ENCODE data around the gene PDE6A. TPM values are rescaled to one million over a fixed set of nuclear protein-coding genes. Genes with fewer than 3 reads are reported as not detected.
"Not testable (repeated sequence)": the region's sequence is repeated elsewhere in the genome, so short reads cannot be mapped to it uniquely, and the experiment has no call there.

PDE6A gene
- total and polyA plus RNA-seq, 9 donors, result 0.05 to 0.68 (median 0.15) TPM

- H3K27me3 ChIP-seq, result no peaks in the 10 kb centered on the region
- no peak overlapping the region for H3K27ac ChIP-seq
- H3K4me1 ChIP-seq (ENCODE audit: insufficient read depth), result peaks cover 1% of the 10 kb centered on the region
- H3K36me3 ChIP-seq, result no peaks in the 10 kb centered on the region
- H3K9me3 ChIP-seq, result no peaks in the 10 kb centered on the region
- no peak overlapping the region for H3K4me3 ChIP-seq
- no peak for DNase-seq
- WGBS, 3 donors, result 73 to 79% (median 74%) methylated on average over 6 of the region's 6 CpGs
- intact Hi-C loops (cut with DNase I), result no loop called here
- TF ChIP-seq CTCF (IDR thresholded peaks at IDR 0.05) (no peak), POLR2A (IDR thresholded peaks at IDR 0.05) (no peak), EP300 (IDR thresholded peaks at IDR 0.05) (no peak)
Measured at GRCh38 chr5:149886692-149887470, 57.7 kb downstream of the PDE6A start.

GRCh38 chr5:149886060-149886459, 58.5 kb downstream of the PDE6A start:
- no peak overlapping the region for H3K27ac ChIP-seq
- intact Hi-C loops (cut with DNase I), result no loop called here
- 91 to 92% (median 91%) methylated on average over 7 of the region's 7 CpGs for WGBS, 3 donors

GRCh38 chr5:149885513-149885912, 59.1 kb downstream of the PDE6A start:
- H3K9me3 ChIP-seq, result no peaks in the 10 kb centered on the region
- no peak overlapping the region for H3K27ac ChIP-seq
- 87 to 96% (median 90%) methylated on average over 2 of the region's 2 CpGs for WGBS, 3 donors
- TF ChIP-seq EP300 (IDR thresholded peaks at IDR 0.05), result no peak
- TF ChIP-seq CTCF (IDR thresholded peaks at IDR 0.05), result no peak
- no peak for TF ChIP-seq POLR2A (IDR thresholded peaks at IDR 0.05)
- H3K27me3 ChIP-seq, result no peaks in the 10 kb centered on the region
- peaks cover 1% of the 10 kb centered on the region for H3K4me1 ChIP-seq (ENCODE audit: insufficient read depth)
- intact Hi-C loops (cut with DNase I), result no loop called here
- DNase-seq, result no peak
- H3K36me3 ChIP-seq, result no peaks in the 10 kb centered on the region
- no peak overlapping the region for H3K4me3 ChIP-seq

More at GRCh38 chr5:149886060-149886459, 58.5 kb downstream of the PDE6A start:
- Histone ChIP-seq H3K4me1 (ENCODE audit: insufficient read depth) (peaks cover 1% of the 10 kb centered on the region), H3K36me3 (no peaks in the 10 kb centered on the region), H3K4me3 (no peak overlapping the region), H3K9me3 (no peaks in the 10 kb centered on the region), H3K27me3 (no peaks in the 10 kb centered on the region)
- TF ChIP-seq POLR2A (IDR thresholded peaks at IDR 0.05) (no peak), CTCF (IDR thresholded peaks at IDR 0.05) (no peak), EP300 (IDR thresholded peaks at IDR 0.05) (no peak)
- DNase-seq, result no peak

GRCh38 chr5:149883550-149883949, 61.0 kb downstream of the PDE6A start:
- Histone ChIP-seq H3K4me1 (ENCODE audit: insufficient read depth) (peaks cover 1% of the 10 kb centered on the region), H3K9me3 (no peaks in the 10 kb centered on the region), H3K27ac (no peak overlapping the region), H3K27me3 (no peaks in the 10 kb centered on the region), H3K4me3 (no peak overlapping the region), H3K36me3 (no peaks in the 10 kb centered on the region)
- 90 to 97% (median 94%) methylated on average over 2 of the region's 2 CpGs for WGBS, 3 donors
- TF ChIP-seq CTCF (IDR thresholded peaks at IDR 0.05), result no peak
- TF ChIP-seq EP300 (IDR thresholded peaks at IDR 0.05), result no peak
- TF ChIP-seq POLR2A (IDR thresholded peaks at IDR 0.05), result no peak
- intact Hi-C loops (cut with DNase I), result no loop called here
- no peak for DNase-seq

- H3K36me3 ChIP-seq; H3K9me3 ChIP-seq; H3K27me3 ChIP-seq; H3K4me3 ChIP-seq; H3K4me1 ChIP-seq (ENCODE audit: insufficient read depth); H3K27ac ChIP-seq; intact Hi-C loops (cut with DNase I); DNase-seq: not testable (repeated sequence)
- WGBS, 3 donors, result 69 to 82% (median 77%) methylated on average over 10 of the region's 10 CpGs
Measured at GRCh38 chr5:149882633-149883032, 62.0 kb downstream of the PDE6A start.

Data from ovary (tissue), 9 donors.